Activated T-helper 2 cell treated with anti-CD3 and anti-CD28 coated beads, Interferon-gamma antibody, Interleukin-2, Interleukin-4, amounts not matched to agents 10 μg/mL and 5 μg/mL and 100 μg/mL, durations not matched to agents 14 hours and 24 hours and 36 hours (primary cell): Measurements from ENCODE around the gene MATCAP1. TPM values are rescaled to one million over a fixed set of nuclear protein-coding genes. Genes with fewer than 3 reads are reported as not detected.

ENCODE experiments used
- DNase-seq: peaks from one replicate; pipeline ENCODE4 v3.0.0; 2021; ENCODE audit warnings: low spot score
- H3K27ac Mint-ChIP-seq: one replicate; pipeline ENCODE4 v1.8.0; 2021; ENCODE audit warnings: mixed read lengths
- H3K27me3 Mint-ChIP-seq: one replicate; pipeline ENCODE4 v1.8.0; 2021; ENCODE audit warnings: low read depth, mixed read lengths
- H3K36me3 Mint-ChIP-seq: one replicate; pipeline ENCODE4 v1.8.0; 2021; ENCODE audit warnings: low read depth, mixed read lengths
- H3K4me1 Mint-ChIP-seq: one replicate; pipeline ENCODE4 v1.8.0; 2021; ENCODE audit warnings: low read depth, mixed read lengths
- H3K4me3 Mint-ChIP-seq: one replicate; pipeline ENCODE4 v1.8.0; 2021; ENCODE audit warnings: low read depth, mild to moderate bottlenecking, moderate library complexity, mixed read lengths
- H3K9me3 Mint-ChIP-seq: one replicate; pipeline ENCODE4 v1.8.0; 2021; ENCODE audit warnings: mixed read lengths
- intact Hi-C: fragments of 100-400 bp; cut with micrococcal nuclease; formaldehyde crosslinking; loops from one replicate; pipeline ENCODE4 v1.15.1; 2023
- total RNA-seq: library from RNA; stranded (reverse); gene quantifications from 2 replicates; pipeline ENCODE4 v1.2.3, GENCODE V29; 2022

MATCAP1 gene
- total RNA-seq, 1 donor from 2014 or later = 59.5 TPM

DNA sequence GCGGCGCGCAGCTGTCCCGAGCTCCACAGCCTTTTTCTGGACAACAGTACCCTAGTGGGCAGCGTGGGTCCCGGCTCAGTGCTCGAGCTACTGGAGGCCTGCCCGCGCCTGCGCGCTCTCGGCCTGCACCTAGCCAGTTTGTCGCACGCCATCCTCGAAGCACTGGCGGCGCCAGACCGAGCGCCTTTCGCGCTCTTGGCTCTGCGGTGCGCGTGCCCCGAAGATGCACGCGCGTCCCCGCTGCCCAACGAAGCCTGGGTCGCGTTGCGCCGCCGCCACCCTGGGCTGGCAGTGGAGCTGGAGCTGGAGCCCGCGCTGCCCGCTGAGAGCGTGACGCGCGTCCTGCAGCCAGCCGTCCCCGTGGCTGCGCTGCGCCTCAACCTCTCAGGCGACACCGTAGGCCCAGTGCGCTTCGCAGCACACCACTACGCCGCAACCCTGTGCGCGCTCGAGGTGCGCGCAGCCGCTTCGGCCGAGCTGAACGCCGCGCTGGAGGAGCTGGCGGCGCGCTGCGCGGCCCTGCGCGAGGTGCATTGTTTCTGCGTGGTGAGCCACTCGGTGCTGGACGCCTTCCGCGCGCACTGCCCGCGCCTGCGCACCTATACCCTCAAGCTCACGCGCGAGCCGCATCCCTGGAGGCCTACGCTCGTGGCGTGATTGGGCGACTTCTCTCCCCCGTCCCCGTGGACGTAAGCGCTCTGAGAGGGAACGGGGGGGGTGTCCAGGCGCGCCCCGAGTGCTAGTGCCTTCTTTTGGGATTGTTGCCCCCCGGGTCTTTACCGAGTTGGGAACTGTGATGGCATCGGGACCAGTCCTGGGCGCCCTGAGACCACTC is 20.4 kb downstream of the MATCAP1 start:
- peak; percentile 61 for DNase-seq
- H3K4me1 Mint-ChIP-seq = peaks cover 31% of the 10 kb centered on the region
- H3K36me3 Mint-ChIP-seq = peaks cover 30% of the 10 kb centered on the region
- intact Hi-C loops = no loop called here
- peaks cover 24% of the 10 kb centered on the region for H3K27me3 Mint-ChIP-seq
- H3K4me3 Mint-ChIP-seq = peak overlapping the region; percentile 42
- no peak overlapping the region for H3K27ac Mint-ChIP-seq
- no peaks in the 10 kb centered on the region for H3K9me3 Mint-ChIP-seq

DNA sequence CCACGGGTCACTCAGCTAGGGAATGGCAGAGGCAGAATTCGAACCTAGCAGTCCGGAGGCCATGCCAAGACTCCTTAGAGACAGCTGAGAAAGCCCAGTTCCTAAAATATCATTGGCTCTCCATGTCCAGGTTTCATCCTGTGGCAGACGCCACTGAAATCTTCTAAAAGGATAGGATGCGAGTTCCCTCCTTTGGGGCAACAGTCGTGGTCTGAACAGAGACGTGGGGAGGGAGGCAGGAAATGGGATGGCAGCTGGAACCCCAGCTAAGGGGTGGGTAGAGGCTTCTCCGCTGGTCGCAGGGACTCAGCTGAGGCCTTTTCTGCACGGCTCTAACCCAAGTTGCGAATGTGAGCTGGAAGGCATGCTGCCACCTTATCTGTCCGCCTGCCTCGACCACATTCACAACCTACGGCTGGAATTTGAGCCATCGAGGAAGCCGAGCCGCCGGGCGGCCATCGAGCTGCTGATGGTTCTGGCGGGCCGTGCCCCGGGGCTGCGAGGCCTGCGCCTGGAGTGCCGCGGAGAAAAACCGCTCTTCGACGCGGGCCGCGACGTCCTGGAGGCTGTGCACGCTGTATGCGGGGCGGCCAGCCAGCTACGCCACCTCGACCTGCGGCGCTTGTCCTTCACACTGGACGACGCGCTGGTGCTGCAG is 21.1 kb downstream of the MATCAP1 start:
- H3K36me3 Mint-ChIP-seq = peaks cover 27% of the 10 kb centered on the region
- peak overlapping the region; percentile 37 for H3K4me3 Mint-ChIP-seq
- no peak for DNase-seq
- H3K27me3 Mint-ChIP-seq = peaks cover 22% of the 10 kb centered on the region
- intact Hi-C loops = no loop called here
- no peaks in the 10 kb centered on the region for H3K9me3 Mint-ChIP-seq
- H3K4me1 Mint-ChIP-seq = peaks cover 36% of the 10 kb centered on the region
- H3K27ac Mint-ChIP-seq = no peak overlapping the region

DNA sequence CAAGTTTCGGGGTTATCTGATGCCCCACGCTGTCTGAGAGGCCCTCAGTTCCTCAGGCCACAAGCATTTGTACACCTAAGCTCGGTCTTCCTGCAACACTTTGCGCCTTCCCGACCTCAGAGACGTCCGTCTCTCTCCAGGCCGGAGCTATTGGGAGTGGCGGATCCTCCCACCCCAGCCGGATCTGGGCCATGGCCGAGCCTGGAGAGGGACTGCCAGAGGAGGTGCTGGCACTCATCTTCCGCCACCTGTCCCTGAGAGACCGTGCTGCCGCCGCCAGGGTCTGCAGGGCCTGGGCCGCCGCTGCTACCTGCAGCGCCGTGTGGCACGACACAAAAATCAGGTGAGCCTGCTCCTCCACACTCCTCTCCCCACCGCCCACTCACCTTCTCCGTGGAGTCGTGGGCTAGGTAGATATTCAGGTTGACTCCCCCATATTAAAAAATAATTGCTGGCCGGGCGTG is 22.1 kb downstream of the MATCAP1 start:
- peaks cover 24% of the 10 kb centered on the region for H3K36me3 Mint-ChIP-seq
- intact Hi-C loops = loop anchor here (2.0 kb wide), 4 partner anchors 13 to 65 kb away; partner anchors contain the start of genes MATCAP1, PHAF1 and TMEM208
- peaks cover 43% of the 10 kb centered on the region for H3K4me1 Mint-ChIP-seq
- H3K9me3 Mint-ChIP-seq = no peaks in the 10 kb centered on the region
- DNase-seq = no peak
- peak overlapping the region; percentile 30 for H3K4me3 Mint-ChIP-seq
- peaks cover 17% of the 10 kb centered on the region for H3K27me3 Mint-ChIP-seq
- no peak overlapping the region for H3K27ac Mint-ChIP-seq

DNA sequence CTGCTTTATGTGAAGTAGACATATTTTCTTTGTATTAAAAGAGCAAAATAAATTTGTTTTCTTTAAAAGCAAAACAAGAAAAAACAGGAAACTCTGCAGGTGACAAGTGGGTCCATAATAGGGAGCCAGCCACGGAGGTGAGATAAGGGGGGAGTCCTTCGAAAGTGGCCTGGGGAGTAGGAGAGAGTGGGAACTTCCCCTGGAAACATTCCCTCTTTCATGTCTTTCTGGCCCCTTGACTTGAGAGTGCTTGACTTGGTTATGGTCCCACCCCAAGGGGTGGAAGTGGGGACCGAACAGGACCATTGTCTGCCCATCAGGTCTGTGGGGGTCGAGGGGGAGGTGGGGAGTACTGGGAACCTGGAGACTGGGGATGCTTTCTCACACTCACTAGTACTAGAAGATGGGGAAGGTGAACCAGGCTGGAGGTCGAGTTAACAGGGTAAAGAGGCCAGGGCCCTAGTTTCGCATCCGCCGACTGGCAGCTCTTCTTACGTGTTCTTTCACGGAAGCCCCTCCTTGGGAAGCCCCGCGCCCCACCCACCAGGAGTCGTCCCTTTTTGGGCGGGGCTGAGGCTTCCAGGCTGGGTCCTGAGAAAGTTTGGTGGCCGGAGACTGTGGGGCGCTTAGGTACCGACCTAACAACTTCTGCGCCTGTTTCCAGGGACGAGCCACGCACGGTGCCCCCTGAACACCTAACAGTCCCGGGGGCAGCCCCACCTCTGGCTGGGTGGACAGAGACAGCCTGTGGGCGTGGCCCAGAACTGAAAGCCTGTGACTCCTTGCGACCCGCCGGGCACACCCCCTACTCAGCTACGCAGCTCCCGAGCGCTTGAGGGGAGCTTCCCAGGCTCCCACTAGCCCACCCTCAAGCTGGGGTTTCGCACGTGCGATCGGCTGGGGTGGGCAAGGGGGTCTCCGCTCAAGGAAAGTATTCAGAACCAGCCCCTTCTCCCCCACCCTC is 24.8 kb downstream of the MATCAP1 start:
- Mint-ChIP-seq H3K36me3 (peaks cover 30% of the 10 kb centered on the region), H3K9me3 (no peaks in the 10 kb centered on the region), H3K4me3 (peak overlapping the region; percentile 91), H3K27me3 (peaks cover 5% of the 10 kb centered on the region), H3K4me1 (peaks cover 44% of the 10 kb centered on the region), H3K27ac (peak overlapping the region; percentile 85)
- intact Hi-C loops = loop anchor here (1.0 to 10.0 kb wide), 3 partner anchors 11 to 284 kb away; partner anchors contain the start of gene NOL3
- peak; percentile 84 for DNase-seq

DNA sequence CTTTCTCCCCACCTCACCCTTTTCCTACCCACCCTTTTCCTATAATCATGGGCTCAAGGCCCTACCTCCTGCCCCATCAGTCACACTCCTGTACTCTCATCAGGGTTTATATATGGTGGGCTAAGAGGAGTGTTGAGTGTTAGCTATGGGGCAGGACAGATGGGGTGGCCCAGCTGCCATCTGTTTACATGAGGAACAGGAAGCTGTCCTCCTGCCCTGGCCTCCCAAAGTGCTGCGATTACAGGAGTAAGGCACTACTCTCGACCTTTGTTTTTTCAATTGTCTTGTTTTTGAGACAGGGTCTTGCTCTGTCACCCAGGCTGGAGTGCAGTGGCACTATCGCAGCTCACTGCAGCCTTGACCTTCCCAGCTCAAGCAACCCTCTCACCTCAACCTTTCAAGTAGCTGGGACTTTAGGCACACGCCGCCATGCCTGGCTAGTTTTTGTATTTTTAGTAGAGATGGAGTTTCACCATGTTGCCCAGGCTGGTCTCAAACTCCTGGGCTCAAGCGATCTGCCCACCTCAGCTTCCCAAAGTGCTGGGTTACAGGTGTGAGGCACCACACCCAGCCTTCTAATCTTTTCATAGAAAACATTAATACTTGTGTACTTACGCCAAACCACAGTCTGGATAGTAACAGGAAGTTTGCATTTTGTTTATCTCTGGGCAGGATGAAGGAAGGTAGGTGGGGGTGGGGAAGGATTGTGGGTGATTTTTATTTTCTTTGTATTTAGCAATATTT is 25.7 kb downstream of the MATCAP1 start:
- intact Hi-C loops = loop anchor here (10.0 kb wide), 1 partner anchor 283 kb away; no protein-coding TSS in a partner anchor
- peaks cover 46% of the 10 kb centered on the region for H3K4me1 Mint-ChIP-seq
- H3K27ac Mint-ChIP-seq = peak overlapping the region; percentile 85
- H3K9me3 Mint-ChIP-seq = no peaks in the 10 kb centered on the region
- no peak for DNase-seq
- peaks cover 34% of the 10 kb centered on the region for H3K36me3 Mint-ChIP-seq
- peak overlapping the region; percentile 91 for H3K4me3 Mint-ChIP-seq
- peaks cover 5% of the 10 kb centered on the region for H3K27me3 Mint-ChIP-seq

DNA sequence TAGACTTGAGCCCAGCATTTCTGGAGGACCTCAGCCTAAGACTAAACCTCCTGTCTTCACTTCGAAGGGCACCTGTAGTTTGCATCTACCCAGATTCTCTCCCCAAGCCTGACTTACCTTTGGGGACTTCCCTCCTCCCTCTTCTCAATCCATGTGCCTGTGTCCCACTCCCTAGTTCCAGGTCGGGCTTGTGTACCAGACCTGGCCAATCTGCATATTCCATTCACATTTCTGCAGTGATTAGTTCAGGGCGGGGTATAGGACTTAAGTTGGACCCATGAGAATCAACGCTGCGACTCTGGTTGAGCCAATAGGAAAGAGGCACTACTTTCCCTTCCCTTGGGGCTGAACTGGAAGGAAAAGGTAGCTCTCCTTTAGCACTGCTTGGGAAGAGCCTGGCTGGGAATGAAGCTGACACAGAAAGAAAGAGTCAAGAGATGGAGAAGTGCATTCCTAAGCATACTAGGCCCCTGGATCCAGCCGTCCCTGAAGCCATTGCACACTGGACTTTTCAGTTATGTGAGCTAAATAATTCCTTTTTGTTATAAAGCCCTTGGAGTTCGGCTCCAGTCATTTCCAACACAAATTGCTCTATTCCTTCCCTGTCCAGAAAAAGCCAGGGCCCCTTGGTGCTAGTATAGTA is 26.5 kb downstream of the MATCAP1 start:
- no peak overlapping the region for H3K4me3 Mint-ChIP-seq
- peaks cover 46% of the 10 kb centered on the region for H3K4me1 Mint-ChIP-seq
- peaks cover 34% of the 10 kb centered on the region for H3K36me3 Mint-ChIP-seq
- DNase-seq = no peak
- intact Hi-C loops = loop anchor here (10.0 kb wide), 1 partner anchor 282 kb away; no protein-coding TSS in a partner anchor
- no peaks in the 10 kb centered on the region for H3K9me3 Mint-ChIP-seq
- H3K27me3 Mint-ChIP-seq = peaks cover 1% of the 10 kb centered on the region
- no peak overlapping the region for H3K27ac Mint-ChIP-seq

DNA sequence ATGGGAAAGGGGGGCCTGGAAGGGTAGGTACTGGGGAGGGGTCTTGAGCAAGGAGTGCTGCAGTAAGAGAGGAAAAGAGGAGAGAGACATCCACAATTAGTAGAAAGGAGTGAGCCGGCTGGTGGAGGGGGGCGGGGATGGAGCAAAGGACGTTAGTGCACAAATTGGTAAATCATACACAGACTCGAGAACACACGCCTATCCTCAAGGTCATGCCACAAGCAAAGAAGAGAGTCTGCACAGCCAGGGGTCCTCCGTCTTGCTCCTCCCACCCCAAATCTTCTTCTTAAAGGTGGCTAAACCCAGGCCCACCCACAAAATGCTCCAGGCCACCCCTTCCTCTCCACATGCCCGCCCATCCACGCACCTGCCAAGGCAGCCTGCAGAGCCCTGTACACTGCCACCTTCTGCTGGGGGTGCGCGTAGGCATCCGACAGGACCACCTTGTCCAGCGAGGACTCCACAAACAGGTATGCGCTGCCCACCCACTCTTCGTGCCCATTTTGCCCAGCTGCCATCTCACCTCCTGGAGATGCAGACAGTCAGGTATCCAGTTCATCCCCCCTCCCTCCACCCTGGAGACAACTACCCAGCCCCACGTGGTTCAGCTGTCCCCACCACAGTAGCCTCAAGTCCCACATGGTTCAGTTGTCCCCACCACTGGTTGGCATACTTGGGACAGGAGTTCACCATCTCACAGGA is 27.5 kb downstream of the MATCAP1 start:
- intact Hi-C loops = loop anchor here (10.0 kb wide), 1 partner anchor 281 kb away; no protein-coding TSS in a partner anchor
- H3K27ac Mint-ChIP-seq = no peak overlapping the region

DNA sequence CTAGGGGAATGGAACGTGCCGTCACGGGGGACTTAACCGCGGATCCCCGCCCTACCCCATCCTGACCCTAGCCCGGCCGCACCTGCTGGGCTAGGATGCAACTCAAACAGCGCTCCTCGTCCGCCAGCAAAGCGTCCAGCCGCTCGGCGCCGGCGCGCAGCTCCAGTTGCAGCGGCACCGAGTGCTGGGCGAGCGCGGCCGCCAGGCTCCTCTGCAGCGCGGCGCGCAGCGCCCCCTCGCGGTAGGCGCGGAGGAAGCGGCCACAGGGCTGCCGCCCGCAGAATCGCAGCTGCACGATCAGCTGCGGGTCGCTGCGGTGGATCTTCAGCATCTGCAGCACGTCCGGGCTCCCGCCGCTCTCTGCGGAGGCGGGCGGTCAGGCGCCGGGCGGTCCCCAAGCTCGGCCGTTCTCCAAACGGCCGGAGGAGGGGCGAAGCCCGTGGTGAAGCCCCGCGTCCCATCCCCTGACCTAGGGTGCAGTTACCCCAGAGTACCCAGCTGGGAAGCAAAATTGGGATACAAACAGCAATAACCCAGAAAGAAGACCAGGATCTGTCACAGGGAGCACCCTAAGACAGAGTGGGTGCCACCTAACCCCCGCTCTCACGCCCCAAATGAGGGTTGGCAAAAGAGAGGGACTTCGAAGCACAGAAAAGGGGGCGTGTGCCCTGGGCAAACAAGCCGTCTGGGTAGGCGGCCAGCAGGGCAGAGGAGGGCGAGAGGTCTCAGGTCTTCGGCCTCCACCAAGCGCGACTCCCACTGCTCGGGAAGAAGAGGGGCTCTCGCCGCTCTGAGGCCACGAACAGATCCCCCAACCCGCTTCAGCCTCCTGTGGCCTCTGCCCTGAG is 28.2 kb downstream of the MATCAP1 start:
- Mint-ChIP-seq H3K36me3 (peaks cover 24% of the 10 kb centered on the region), H3K9me3 (no peaks in the 10 kb centered on the region), H3K4me1 (peaks cover 50% of the 10 kb centered on the region)

More for the DNA sequence above, 27.5 kb downstream of the MATCAP1 start:
- Mint-ChIP-seq H3K4me1 (peaks cover 50% of the 10 kb centered on the region), H3K27me3 (peaks cover 1% of the 10 kb centered on the region), H3K9me3 (no peaks in the 10 kb centered on the region), H3K36me3 (peaks cover 30% of the 10 kb centered on the region), H3K4me3 (no peak overlapping the region)
- peak; percentile 8 for DNase-seq

DNA sequence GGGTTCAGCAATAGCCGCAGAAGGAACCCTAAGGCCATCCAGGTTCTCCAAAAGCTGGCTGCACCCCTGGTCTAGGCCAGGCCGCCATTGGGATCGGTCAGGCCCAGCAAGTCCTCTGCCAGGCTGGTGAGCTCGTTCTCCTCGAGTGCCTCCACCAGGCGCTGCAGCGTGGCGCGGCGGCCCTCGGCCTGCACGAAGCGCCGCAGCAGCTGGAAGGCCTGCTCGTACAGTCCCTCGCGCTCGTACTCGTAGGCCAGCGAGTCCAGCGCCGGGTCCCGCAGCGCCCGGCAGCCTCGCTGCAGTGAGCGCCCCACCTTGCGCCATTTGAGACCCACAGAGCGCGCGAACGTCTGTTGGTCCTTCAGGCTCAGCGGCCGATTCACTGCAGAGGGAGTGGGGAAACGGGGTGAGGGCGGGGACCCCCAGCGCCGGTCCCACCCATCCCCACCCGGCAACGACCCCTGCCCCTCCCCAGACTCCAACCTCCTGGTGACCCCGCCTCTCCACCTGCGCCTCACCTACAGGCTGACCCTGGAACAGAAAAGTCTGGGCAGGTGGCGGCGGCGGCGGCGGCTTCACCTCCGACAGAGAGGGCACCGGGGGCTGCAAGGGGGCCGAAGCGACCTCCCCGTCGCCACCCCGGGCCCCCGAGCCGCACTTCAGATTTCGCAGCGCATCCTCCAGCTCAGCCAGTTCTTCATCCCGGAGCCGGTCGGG is 29.0 kb downstream of the MATCAP1 start:
- intact Hi-C loops = loop anchor here (1.0 to 10.0 kb wide), 5 partner anchors 33 to 280 kb away; no protein-coding TSS in a partner anchor
- Mint-ChIP-seq H3K27me3 (peaks cover 1% of the 10 kb centered on the region), H3K36me3 (peaks cover 24% of the 10 kb centered on the region), H3K4me3 (peak overlapping the region; percentile 70), H3K4me1 (peaks cover 50% of the 10 kb centered on the region), H3K27ac (no peak overlapping the region), H3K9me3 (no peaks in the 10 kb centered on the region)
- no peak for DNase-seq

More for the DNA sequence above, 28.2 kb downstream of the MATCAP1 start:
- H3K27ac Mint-ChIP-seq = no peak overlapping the region
- peak; percentile 77 for DNase-seq
- H3K27me3 Mint-ChIP-seq = peaks cover 1% of the 10 kb centered on the region
- intact Hi-C loops = loop anchor here (1.0 to 10.0 kb wide), 4 partner anchors 137 to 281 kb away; no protein-coding TSS in a partner anchor
- H3K4me3 Mint-ChIP-seq = peak overlapping the region; percentile 70
